Right atrium auricular region (tissue), 2 donors: Measurements from ENCODE around the gene RAB11B. TPM values are rescaled to one million over a fixed set of nuclear protein-coding genes. Genes with fewer than 3 reads are reported as not detected.
A peak's percentile ranks its signal among the peaks of the same experiment; 100 is the strongest.
"Not testable (repeated sequence)": the region's sequence is repeated elsewhere in the genome, so short reads cannot be mapped to it uniquely, and the experiment has no call there.

Source experiments
- DNase-seq: peaks from one replicate; pipeline ENCODE4 v3.0.0-alpha.2; 2019; ENCODE audit warnings: low spot score
- H3K27ac ChIP-seq, 2 donors: fragments of 200-600 bp; sonication (generic); 1 replicate in 1 of 2; 2 replicates in 1 of 2; pipeline ENCODE4 v1.5.1; 2016 to 2019
- H3K27me3 ChIP-seq, 2 donors: fragments of 200-600 bp; sonication (generic); one replicate each; pipeline versions ENCODE4 v1.5.1 to v1.6.0; 2017 to 2019
- H3K36me3 ChIP-seq: fragments of 200-600 bp; sonication (generic); one replicate; pipeline ENCODE4 v1.5.1; 2016
- H3K4me1 ChIP-seq, 2 donors: fragments of 200-600 bp; sonication (generic); one replicate each; pipeline versions ENCODE4 v1.5.1 to v1.6.0; 2017 to 2019
- H3K4me3 ChIP-seq, 2 donors: fragments of 200-600 bp; sonication (generic); 1 replicate in 1 of 2; 2 replicates in 1 of 2; pipeline ENCODE4 v1.5.1; 2017 to 2019; ENCODE audit warnings: mild to moderate bottlenecking in 1 of 2, moderate library complexity in 1 of 2
- H3K9me3 ChIP-seq, 2 donors: fragments of 200-600 bp; sonication (generic); one replicate each; pipeline ENCODE4 v1.5.1; 2019
- total RNA-seq, 2 donors: library from RNA; depleted of rRNA; stranded (reverse); fragments of >200 nt; gene quantifications; one replicate each; pipeline ENCODE4 v1.1.0, GENCODE V29; 2016
- TF ChIP-seq, protein P1 (sequence below), 2 donors: fragments of 200-600 bp; sonication (generic); IDR thresholded peaks; one replicate each; pipeline ENCODE4 v1.5.1; 2019; ENCODE audit warnings: antibody characterized with exemption in 2 of 2

The RAB11B gene
- total RNA-seq, 2 donors from 2014 or later = 51.0 to 66.0 TPM

- peaks cover 0 to 40% of the 10 kb centered on the region in 2 donors for H3K4me1 ChIP-seq
- H3K27ac ChIP-seq = peak overlapping the region; percentile 24 to 44
- TF ChIP-seq, protein P1, sequence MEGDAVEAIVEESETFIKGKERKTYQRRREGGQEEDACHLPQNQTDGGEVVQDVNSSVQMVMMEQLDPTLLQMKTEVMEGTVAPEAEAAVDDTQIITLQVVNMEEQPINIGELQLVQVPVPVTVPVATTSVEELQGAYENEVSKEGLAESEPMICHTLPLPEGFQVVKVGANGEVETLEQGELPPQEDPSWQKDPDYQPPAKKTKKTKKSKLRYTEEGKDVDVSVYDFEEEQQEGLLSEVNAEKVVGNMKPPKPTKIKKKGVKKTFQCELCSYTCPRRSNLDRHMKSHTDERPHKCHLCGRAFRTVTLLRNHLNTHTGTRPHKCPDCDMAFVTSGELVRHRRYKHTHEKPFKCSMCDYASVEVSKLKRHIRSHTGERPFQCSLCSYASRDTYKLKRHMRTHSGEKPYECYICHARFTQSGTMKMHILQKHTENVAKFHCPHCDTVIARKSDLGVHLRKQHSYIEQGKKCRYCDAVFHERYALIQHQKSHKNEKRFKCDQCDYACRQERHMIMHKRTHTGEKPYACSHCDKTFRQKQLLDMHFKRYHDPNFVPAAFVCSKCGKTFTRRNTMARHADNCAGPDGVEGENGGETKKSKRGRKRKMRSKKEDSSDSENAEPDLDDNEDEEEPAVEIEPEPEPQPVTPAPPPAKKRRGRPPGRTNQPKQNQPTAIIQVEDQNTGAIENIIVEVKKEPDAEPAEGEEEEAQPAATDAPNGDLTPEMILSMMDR (IDR thresholded peaks at IDR 0.05) = no peak
- peak; percentile 75 for DNase-seq
- H3K9me3 ChIP-seq = no peaks in the 10 kb centered on the region
- peaks cover 82% of the 10 kb centered on the region for H3K36me3 ChIP-seq
- H3K4me3 ChIP-seq = no peak overlapping the region
- no peaks in the 10 kb centered on the region for H3K27me3 ChIP-seq
Measured at GRCh38 chr19:8370176-8371010, 19.8 kb upstream of the RAB11B start.

- Histone ChIP-seq H3K4me1 (peaks cover 0 to 32% of the 10 kb centered on the region in 2 donors), H3K36me3 (peaks cover 74% of the 10 kb centered on the region)
- TF ChIP-seq, protein P1 (IDR thresholded peaks at IDR 0.05) = no peak
Measured at GRCh38 chr19:8371011-8371804, 19.0 kb upstream of the RAB11B start.

DNA sequence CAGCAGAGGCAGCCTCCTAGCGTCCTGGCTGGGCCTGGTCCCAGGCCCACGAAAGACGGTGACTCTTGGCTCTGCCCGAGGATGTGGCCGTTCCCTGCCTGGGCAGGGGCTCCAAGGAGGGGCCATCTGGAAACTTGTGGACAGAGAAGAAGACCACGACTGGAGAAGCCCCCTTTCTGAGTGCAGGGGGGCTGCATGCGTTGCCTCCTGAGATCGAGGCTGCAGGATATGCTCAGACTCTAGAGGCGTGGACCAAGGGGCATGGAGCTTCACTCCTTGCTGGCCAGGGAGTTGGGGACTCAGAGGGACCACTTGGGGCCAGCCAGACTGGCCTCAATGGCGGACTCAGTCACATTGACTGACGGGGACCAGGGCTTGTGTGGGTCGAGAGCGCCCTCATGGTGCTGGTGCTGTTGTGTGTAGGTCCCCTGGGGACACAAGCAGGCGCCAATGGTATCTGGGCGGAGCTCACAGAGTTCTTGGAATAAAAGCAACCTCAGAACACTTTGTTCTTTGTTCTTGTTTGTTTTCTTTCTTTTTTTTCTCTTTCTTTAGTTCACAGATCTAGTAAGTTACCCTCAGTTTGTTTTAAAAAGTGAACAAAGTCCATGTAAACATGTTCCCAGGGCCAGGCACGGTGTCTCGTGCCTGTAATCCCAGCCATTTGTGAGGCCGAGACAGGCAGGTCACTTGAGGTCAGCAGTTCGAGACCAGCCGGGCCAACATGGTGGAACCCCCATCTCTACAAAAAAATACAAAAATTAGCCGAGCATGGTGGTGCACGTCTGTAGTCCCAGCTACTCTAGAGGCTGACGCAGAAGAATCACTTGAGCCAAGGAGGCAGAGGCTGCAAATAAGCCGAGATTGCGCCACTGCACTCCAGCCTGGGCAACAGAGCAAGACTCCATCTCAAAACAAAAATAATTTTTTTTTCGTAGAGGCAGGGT lies 16.0 kb upstream of the RAB11B start:
- Histone ChIP-seq H3K4me3 (no peak overlapping the region), H3K27me3 (no peaks in the 10 kb centered on the region), H3K9me3 (no peaks in the 10 kb centered on the region), H3K4me1 (peaks cover 0 to 3% of the 10 kb centered on the region in 2 donors), H3K27ac (peak overlapping the region in 1 of 2 donors; percentile 34), H3K36me3 (peaks cover 55% of the 10 kb centered on the region)
- DNase-seq = peak; percentile 84
- TF ChIP-seq, protein P1 (IDR thresholded peaks at IDR 0.05) = no peak

More at GRCh38 chr19:8371011-8371804, 19.0 kb upstream of the RAB11B start:
- no peaks in the 10 kb centered on the region for H3K9me3 ChIP-seq
- no peak for DNase-seq
- no peaks in the 10 kb centered on the region for H3K27me3 ChIP-seq
- H3K27ac ChIP-seq = peak overlapping the region; percentile 24 to 44
- H3K4me3 ChIP-seq = no peak overlapping the region

GRCh38 chr19:8375766-8376165 lies 14.4 kb upstream of the RAB11B start:
- not testable (repeated sequence) for DNase-seq
- peaks cover 39% of the 10 kb centered on the region for H3K36me3 ChIP-seq

DNA sequence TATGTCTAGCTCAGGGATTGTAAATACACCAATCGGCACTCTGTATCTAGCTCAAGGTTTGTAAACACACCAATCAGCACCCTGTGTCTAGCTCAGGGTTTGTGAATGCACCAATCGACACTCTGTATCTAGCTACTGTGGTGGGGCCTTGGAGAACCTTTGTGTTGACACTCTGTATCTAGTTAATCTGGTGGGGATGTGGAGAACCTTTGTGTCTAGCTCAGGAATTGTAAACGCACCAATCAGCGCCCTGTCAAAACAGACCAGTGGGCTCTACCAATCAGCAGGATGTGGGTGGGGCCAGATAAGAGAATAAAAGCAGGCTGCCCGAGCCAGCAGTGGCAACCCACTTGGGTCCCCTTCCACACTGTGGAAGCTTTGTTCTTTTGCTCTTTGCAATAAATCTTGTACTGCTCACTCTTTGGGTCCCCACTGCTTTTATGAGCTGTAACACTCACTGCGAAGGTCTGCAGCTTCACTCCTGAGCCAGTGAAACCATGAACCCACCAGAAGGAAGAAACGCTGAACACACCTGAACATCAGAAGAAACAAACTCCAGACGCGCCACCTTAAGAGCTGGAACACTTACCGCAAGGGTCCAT lies 13.7 kb upstream of the RAB11B start:
- not testable (repeated sequence) for H3K4me3 ChIP-seq, H3K9me3 ChIP-seq, H3K27me3 ChIP-seq, H3K27ac ChIP-seq, H3K4me1 ChIP-seq, DNase-seq
- H3K36me3 ChIP-seq = peaks cover 31% of the 10 kb centered on the region

More at GRCh38 chr19:8375766-8376165, 14.4 kb upstream of the RAB11B start:
- not testable (repeated sequence) for H3K4me3 ChIP-seq, H3K9me3 ChIP-seq, H3K4me1 ChIP-seq, H3K27ac ChIP-seq, H3K27me3 ChIP-seq

DNA sequence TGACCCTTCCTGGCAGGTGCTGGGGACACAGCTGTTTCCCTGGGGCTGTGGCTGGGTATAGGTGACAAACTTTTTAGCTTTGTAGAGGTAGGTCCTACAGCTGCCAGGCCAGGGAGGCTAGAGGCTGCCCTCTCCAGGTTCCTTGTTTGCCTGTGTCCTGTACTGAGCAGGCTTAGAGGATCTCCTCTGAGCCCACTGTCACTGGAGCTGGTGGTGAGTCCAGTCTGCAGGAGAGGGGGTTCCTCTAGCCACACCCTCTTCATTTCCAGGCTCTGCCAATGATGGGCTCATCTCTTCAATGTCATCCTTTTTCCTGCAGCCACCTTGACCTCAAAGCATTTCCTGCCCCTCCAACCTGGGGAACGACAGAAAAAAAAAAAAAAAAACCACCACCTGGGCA lies 12.6 kb upstream of the RAB11B start:
- peaks cover 0 to 6% of the 10 kb centered on the region in 2 donors for H3K9me3 ChIP-seq
- no peak overlapping the region for H3K4me3 ChIP-seq
- H3K36me3 ChIP-seq = peaks cover 20% of the 10 kb centered on the region
- no peak for DNase-seq
- no peaks in the 10 kb centered on the region for H3K27me3 ChIP-seq
- TF ChIP-seq, protein P1 (IDR thresholded peaks at IDR 0.05) = no peak
- H3K4me1 ChIP-seq = no peaks in the 10 kb centered on the region
- no peak overlapping the region for H3K27ac ChIP-seq

DNA sequence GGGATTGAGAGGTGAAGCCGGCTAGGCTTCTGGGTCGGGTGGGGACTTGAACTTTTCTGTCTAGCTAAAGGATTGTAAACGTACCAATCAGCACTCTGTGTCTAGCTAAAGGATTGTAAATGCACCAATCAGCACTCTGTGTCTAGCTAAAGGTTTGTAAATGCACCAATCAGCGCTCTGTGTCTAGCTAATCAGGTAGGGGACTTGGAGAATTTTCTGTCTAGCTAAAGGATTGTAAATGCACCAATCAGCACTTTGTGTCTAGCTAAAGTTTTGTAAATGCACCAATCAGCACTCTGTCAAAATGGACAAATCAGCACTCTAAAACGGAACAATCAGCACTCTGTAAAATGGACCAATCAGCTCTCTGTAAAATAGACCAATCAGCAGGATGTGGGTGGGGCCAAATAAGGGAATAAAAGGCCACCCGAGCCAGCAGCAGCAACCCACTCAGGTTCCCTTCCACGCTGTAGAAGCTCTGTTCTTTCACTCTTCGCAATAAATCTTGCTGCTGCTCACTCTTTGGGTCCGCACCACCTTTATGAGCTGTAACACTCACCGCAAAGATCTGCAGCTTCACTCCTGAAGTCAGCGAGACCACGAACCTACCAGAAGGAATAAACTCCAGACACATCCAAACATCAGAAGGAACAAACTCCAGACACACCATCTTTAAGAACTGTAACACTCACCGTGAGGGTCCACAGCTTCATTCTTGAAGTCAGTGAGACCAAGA lies 10.8 kb upstream of the RAB11B start:
- not testable (repeated sequence) for H3K4me1 ChIP-seq, H3K27me3 ChIP-seq, H3K27ac ChIP-seq, DNase-seq, H3K9me3 ChIP-seq, H3K36me3 ChIP-seq, H3K4me3 ChIP-seq

DNA sequence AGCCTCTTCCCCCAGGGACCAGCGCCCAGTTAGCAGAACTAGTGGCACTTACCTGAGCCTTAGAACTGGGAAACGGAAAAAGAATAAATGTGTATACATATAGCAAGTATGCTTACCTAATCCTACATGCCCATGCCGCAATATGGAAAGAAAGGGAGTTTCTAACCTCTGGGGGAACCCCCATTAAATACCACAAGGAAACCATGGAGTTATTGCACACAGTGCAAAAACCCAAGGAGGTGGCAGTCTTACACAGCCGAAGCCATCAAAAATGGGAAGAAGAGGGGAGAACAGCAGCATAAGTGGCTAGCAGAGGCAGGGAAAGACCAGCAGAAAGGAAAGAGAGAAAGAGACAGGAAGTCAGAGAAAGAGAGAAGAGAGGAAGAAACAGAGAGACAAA lies 5.6 kb upstream of the RAB11B start:
- not testable (repeated sequence) for H3K27me3 ChIP-seq, H3K36me3 ChIP-seq, H3K9me3 ChIP-seq, H3K4me3 ChIP-seq, H3K4me1 ChIP-seq, H3K27ac ChIP-seq, DNase-seq
